ENCODE measurements around the gene SMNDC1.

Gene SMNDC1

DNA sequence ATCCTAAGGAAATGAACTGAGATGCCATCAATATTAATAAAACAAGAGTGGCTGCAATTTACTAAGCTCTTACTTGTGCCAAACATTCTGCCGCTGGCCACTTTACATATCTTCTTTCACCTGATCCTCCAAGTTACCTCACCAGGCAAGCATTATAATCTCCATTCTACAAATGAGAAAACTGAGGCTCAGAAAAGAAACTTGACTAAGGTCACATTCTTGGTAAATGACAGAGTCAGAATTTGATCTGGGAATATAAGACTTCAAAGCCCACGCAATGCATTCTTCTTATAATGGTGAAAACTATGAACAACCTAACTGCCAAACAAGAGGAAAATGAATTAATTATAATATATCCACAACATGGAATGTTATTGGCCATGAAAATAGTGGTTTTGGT, 46.1 kb upstream of the SMNDC1 start:
- no peak overlapping the region for H2BK120ac ChIP-seq (ENCODE audit: insufficient read depth, low read length, poor library complexity)
- peak in 1 of 2 donors; percentile 44 for DNase-seq

DNA sequence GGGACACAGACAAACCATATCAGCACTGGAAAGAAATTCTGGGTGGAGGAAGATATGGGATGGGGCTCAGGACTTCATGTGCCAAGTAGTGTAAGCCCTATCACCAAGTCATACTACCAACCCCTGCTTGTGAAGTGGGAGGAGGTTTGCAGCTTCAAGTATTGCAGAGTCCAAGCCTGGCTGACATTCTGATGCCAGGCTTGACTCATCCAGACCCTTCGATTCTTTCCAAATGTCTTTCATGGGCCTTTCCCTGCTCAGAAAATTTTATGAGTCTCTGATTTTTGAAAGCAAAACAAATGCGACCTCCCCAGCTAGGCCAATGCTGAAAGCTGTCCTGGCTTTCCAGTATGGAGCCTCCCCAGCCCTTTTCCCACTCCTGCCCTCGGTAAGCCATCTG, 45.1 kb upstream of the SMNDC1 start:
- H3K4me1 ChIP-seq (ENCODE audit: control insufficient read depth in 1 of 2, insufficient read depth in 2 of 2, low read length in 2 of 2), result no peaks in the 10 kb centered on the region
- no peak overlapping the region for H3K4me2 ChIP-seq (ENCODE audit: low read length)
- no peak for DNase-seq
- no peak overlapping the region for H4K12ac ChIP-seq (ENCODE audit: low read depth, low read length)
- whole genome bisulfite sequencing (ENCODE audit: extremely low coverage, insufficient coverage, insufficient read length), result no CpG with 5 or more reads among the region's 3 CpGs
- no peak overlapping the region for H3K18ac ChIP-seq (ENCODE audit: low read length)
- H3K27me3 ChIP-seq (ENCODE audit: insufficient read depth, low read length), result no peaks in the 10 kb centered on the region
- no peak overlapping the region for H3K9ac ChIP-seq (ENCODE audit: low read length)
- H3K79me1 ChIP-seq (ENCODE audit: low read length), result no peaks in the 10 kb centered on the region
- H3K14ac ChIP-seq (ENCODE audit: low read length), result no peak overlapping the region
- H4K91ac ChIP-seq (ENCODE audit: low read depth, low read length), result no peak overlapping the region
- no peak overlapping the region for H2BK120ac ChIP-seq (ENCODE audit: insufficient read depth, low read length, poor library complexity)
- no peak overlapping the region for H2BK5ac ChIP-seq (ENCODE audit: low read depth, low read length, poor library complexity)
- no peak overlapping the region for H2AK5ac ChIP-seq (ENCODE audit: low read length)
- H3K79me2 ChIP-seq (ENCODE audit: control insufficient read depth, insufficient read depth, low read length, poor library complexity), result no peaks in the 10 kb centered on the region
- no peak overlapping the region for H3K27ac ChIP-seq (ENCODE audit: low read depth, low read length)
- no peaks in the 10 kb centered on the region for H3K9me3 ChIP-seq (ENCODE audit: insufficient read depth, low read depth, low read length)
- no peak overlapping the region for H3K23ac ChIP-seq (ENCODE audit: low read length)
- no peak overlapping the region for H4K8ac ChIP-seq (ENCODE audit: low read depth, low read length)
- H2AFZ ChIP-seq (ENCODE audit: insufficient read depth, low read length, poor library complexity), result no peak overlapping the region
- no peak overlapping the region for H3K4ac ChIP-seq (ENCODE audit: low read depth, low read length)
- H3K36me3 ChIP-seq (ENCODE audit: control insufficient read depth in 1 of 2, insufficient read depth in 2 of 2, low read length in 2 of 2), result no peaks in the 10 kb centered on the region
- no peak overlapping the region for H2BK12ac ChIP-seq (ENCODE audit: low read length)
- H3K4me3 ChIP-seq (ENCODE audit: low read depth, low read length), result no peak overlapping the region

More for the DNA sequence above, 46.1 kb upstream of the SMNDC1 start:
- no peak overlapping the region for H4K8ac ChIP-seq (ENCODE audit: low read depth, low read length)
- H3K9ac ChIP-seq (ENCODE audit: low read length), result no peak overlapping the region
- H3K27ac ChIP-seq (ENCODE audit: low read depth, low read length), result no peak overlapping the region
- H3K14ac ChIP-seq (ENCODE audit: low read length), result no peak overlapping the region
- H2AK5ac ChIP-seq (ENCODE audit: low read length), result no peak overlapping the region
- no peaks in the 10 kb centered on the region for H3K27me3 ChIP-seq (ENCODE audit: insufficient read depth, low read length)
- no peak overlapping the region for H2AFZ ChIP-seq (ENCODE audit: insufficient read depth, low read length, poor library complexity)
- H3K18ac ChIP-seq (ENCODE audit: low read length), result no peak overlapping the region
- H3K4me2 ChIP-seq (ENCODE audit: low read length), result no peak overlapping the region
- H4K91ac ChIP-seq (ENCODE audit: low read depth, low read length), result no peak overlapping the region
- no CpG with 5 or more reads among the region's 2 CpGs for WGBS (ENCODE audit: extremely low coverage, insufficient coverage, insufficient read length)
- no peak overlapping the region for H2BK5ac ChIP-seq (ENCODE audit: low read depth, low read length, poor library complexity)
- no peaks in the 10 kb centered on the region for H3K36me3 ChIP-seq (ENCODE audit: control insufficient read depth in 1 of 2, insufficient read depth in 2 of 2, low read length in 2 of 2)
- no peak overlapping the region for H3K4ac ChIP-seq (ENCODE audit: low read depth, low read length)
- H4K12ac ChIP-seq (ENCODE audit: low read depth, low read length), result no peak overlapping the region
- H3K79me2 ChIP-seq (ENCODE audit: control insufficient read depth, insufficient read depth, low read length, poor library complexity), result no peaks in the 10 kb centered on the region
- no peaks in the 10 kb centered on the region for H3K79me1 ChIP-seq (ENCODE audit: low read length)
- no peak overlapping the region for H3K4me3 ChIP-seq (ENCODE audit: low read depth, low read length)
- H2BK12ac ChIP-seq (ENCODE audit: low read length), result no peak overlapping the region
- H3K4me1 ChIP-seq (ENCODE audit: control insufficient read depth in 1 of 2, insufficient read depth in 2 of 2, low read length in 2 of 2), result no peaks in the 10 kb centered on the region
- H3K9me3 ChIP-seq (ENCODE audit: insufficient read depth, low read depth, low read length), result no peaks in the 10 kb centered on the region
- H3K23ac ChIP-seq (ENCODE audit: low read length), result no peak overlapping the region

DNA sequence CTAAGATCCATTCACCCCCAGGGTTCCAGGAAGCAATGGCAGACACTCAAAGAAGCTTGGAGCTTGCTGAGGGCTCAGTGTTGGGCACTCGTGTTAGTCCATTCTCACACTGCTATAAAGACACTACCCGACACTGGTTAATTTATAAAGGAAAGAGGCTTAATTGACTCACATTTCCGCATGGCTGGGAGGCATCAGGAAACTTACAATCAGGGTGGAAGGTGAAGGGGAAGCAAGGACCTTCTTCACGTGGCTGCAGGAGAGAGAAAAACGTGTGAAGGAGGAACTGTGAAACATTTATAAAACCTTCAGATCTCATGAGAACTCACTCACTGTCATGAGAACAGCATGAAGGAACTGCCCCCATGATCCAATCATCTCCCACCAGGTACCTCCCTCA, 44.7 kb upstream of the SMNDC1 start:
- Histone ChIP-seq H3K18ac (ENCODE audit: low read length) (no peak overlapping the region), H4K8ac (ENCODE audit: low read depth, low read length) (no peak overlapping the region), H3K14ac (ENCODE audit: low read length) (no peak overlapping the region), H2AK5ac (ENCODE audit: low read length) (no peak overlapping the region), H4K91ac (ENCODE audit: low read depth, low read length) (no peak overlapping the region), H3K4me2 (ENCODE audit: low read length) (no peak overlapping the region), H2BK120ac (ENCODE audit: insufficient read depth, low read length, poor library complexity) (no peak overlapping the region), H3K4me1 (ENCODE audit: control insufficient read depth in 1 of 2, insufficient read depth in 2 of 2, low read length in 2 of 2) (no peaks in the 10 kb centered on the region), H2AFZ (ENCODE audit: insufficient read depth, low read length, poor library complexity) (no peak overlapping the region), H3K79me2 (ENCODE audit: control insufficient read depth, insufficient read depth, low read length, poor library complexity) (no peaks in the 10 kb centered on the region), H3K36me3 (ENCODE audit: control insufficient read depth in 1 of 2, insufficient read depth in 2 of 2, low read length in 2 of 2) (no peaks in the 10 kb centered on the region), H3K9me3 (ENCODE audit: insufficient read depth, low read depth, low read length) (no peaks in the 10 kb centered on the region), H3K27ac (ENCODE audit: low read depth, low read length) (no peak overlapping the region), H3K23ac (ENCODE audit: low read length) (no peak overlapping the region), H2BK5ac (ENCODE audit: low read depth, low read length, poor library complexity) (no peak overlapping the region), H3K4me3 (ENCODE audit: low read depth, low read length) (no peak overlapping the region), H3K79me1 (ENCODE audit: low read length) (no peaks in the 10 kb centered on the region), H3K27me3 (ENCODE audit: insufficient read depth, low read length) (no peaks in the 10 kb centered on the region), H4K12ac (ENCODE audit: low read depth, low read length) (no peak overlapping the region), H3K4ac (ENCODE audit: low read depth, low read length) (no peak overlapping the region), H2BK12ac (ENCODE audit: low read length) (no peak overlapping the region), H3K9ac (ENCODE audit: low read length) (no peak overlapping the region)
- no CpG with 5 or more reads among the region's 5 CpGs for WGBS (ENCODE audit: extremely low coverage, insufficient coverage, insufficient read length)
- DNase-seq, result no peak

DNA sequence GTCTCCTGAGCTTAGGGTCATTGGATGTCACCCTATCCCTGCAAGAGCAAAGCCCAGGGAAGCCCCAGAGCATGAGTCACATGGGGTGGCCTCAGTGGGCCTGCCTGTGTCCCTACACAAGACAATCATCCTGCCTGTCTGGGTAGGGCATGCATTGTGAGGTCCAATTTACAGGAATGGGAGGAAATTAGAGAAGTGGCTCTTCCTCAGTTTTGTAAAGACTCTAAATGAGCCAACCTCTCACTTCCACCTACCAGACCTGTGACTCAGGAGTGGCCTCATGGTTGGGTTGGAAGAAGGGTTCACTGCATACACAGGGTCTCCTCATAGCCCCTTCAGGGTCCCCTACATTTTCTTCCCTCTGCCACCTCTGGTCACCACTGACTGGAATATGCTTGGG, 43.6 kb upstream of the SMNDC1 start:
- Histone ChIP-seq H3K4me3 (ENCODE audit: low read depth, low read length) (no peak overlapping the region), H4K91ac (ENCODE audit: low read depth, low read length) (no peak overlapping the region), H3K4me2 (ENCODE audit: low read length) (no peak overlapping the region), H3K79me2 (ENCODE audit: control insufficient read depth, insufficient read depth, low read length, poor library complexity) (no peaks in the 10 kb centered on the region), H2AK5ac (ENCODE audit: low read length) (no peak overlapping the region), H4K8ac (ENCODE audit: low read depth, low read length) (no peak overlapping the region), H4K12ac (ENCODE audit: low read depth, low read length) (no peak overlapping the region), H3K27me3 (ENCODE audit: insufficient read depth, low read length) (no peaks in the 10 kb centered on the region), H3K36me3 (ENCODE audit: control insufficient read depth in 1 of 2, insufficient read depth in 2 of 2, low read length in 2 of 2) (no peaks in the 10 kb centered on the region), H3K27ac (ENCODE audit: low read depth, low read length) (no peak overlapping the region), H3K79me1 (ENCODE audit: low read length) (no peaks in the 10 kb centered on the region), H3K4ac (ENCODE audit: low read depth, low read length) (no peak overlapping the region), H3K23ac (ENCODE audit: low read length) (no peak overlapping the region), H3K9me3 (ENCODE audit: insufficient read depth, low read depth, low read length) (peaks cover 2% of the 10 kb centered on the region), H3K9ac (ENCODE audit: low read length) (no peak overlapping the region), H3K14ac (ENCODE audit: low read length) (no peak overlapping the region), H3K18ac (ENCODE audit: low read length) (no peak overlapping the region), H2BK12ac (ENCODE audit: low read length) (no peak overlapping the region), H2BK5ac (ENCODE audit: low read depth, low read length, poor library complexity) (no peak overlapping the region), H2AFZ (ENCODE audit: insufficient read depth, low read length, poor library complexity) (no peak overlapping the region), H2BK120ac (ENCODE audit: insufficient read depth, low read length, poor library complexity) (no peak overlapping the region), H3K4me1 (ENCODE audit: control insufficient read depth in 1 of 2, insufficient read depth in 2 of 2, low read length in 2 of 2) (no peaks in the 10 kb centered on the region)
- no peak for DNase-seq

Measured in trophoblast cell (in vitro differentiated cells and primary cell).